Measurements from ENCODE around the gene PDE4B. TPM values are rescaled to one million over a fixed set of nuclear protein-coding genes. Genes with fewer than 3 reads are reported as not detected.
"Not testable (repeated sequence)": the region's sequence is repeated elsewhere in the genome, so short reads cannot be mapped to it uniquely, and the experiment has no call there.

The PDE4B gene
- total RNA-seq, 1 donor from 2014 or later: 0.57 TPM

DNA sequence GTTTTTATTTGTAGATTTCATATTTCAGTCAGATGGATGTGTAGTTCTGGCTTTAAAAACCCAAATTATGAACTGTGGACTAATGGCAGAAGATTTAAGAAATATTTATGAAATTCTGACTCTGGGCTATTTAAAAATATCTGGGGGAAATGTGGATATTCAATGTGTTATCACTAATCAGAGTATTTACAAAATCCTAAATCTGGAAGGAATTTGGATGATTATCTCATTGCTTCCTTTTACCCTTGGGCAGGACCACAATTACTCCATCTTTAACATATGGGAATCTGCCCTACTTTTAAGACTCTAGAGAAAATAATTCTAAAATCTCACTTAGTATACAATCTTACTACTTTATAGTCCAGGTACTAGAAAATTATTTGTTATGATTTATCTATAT lies 203.2 kb downstream of the PDE4B start:
- Mint-ChIP-seq H3K4me3 (ENCODE audit: unreplicated experiment) (no peak overlapping the region), H3K4me1 (ENCODE audit: low read depth) (peaks cover 5% of the 10 kb centered on the region), H3K27me3 (ENCODE audit: low read depth) (no peaks in the 10 kb centered on the region), H3K27ac (ENCODE audit: unreplicated experiment) (no peak overlapping the region), H3K9me3 (ENCODE audit: low read depth) (no peaks in the 10 kb centered on the region), H3K36me3 (ENCODE audit: low read depth) (peaks cover 2% of the 10 kb centered on the region)
- TF ChIP-seq, protein P1, sequence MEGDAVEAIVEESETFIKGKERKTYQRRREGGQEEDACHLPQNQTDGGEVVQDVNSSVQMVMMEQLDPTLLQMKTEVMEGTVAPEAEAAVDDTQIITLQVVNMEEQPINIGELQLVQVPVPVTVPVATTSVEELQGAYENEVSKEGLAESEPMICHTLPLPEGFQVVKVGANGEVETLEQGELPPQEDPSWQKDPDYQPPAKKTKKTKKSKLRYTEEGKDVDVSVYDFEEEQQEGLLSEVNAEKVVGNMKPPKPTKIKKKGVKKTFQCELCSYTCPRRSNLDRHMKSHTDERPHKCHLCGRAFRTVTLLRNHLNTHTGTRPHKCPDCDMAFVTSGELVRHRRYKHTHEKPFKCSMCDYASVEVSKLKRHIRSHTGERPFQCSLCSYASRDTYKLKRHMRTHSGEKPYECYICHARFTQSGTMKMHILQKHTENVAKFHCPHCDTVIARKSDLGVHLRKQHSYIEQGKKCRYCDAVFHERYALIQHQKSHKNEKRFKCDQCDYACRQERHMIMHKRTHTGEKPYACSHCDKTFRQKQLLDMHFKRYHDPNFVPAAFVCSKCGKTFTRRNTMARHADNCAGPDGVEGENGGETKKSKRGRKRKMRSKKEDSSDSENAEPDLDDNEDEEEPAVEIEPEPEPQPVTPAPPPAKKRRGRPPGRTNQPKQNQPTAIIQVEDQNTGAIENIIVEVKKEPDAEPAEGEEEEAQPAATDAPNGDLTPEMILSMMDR (IDR thresholded peaks at IDR 0.05): no peak
- DNase-seq (ENCODE audit: low spot score): no peak

DNA sequence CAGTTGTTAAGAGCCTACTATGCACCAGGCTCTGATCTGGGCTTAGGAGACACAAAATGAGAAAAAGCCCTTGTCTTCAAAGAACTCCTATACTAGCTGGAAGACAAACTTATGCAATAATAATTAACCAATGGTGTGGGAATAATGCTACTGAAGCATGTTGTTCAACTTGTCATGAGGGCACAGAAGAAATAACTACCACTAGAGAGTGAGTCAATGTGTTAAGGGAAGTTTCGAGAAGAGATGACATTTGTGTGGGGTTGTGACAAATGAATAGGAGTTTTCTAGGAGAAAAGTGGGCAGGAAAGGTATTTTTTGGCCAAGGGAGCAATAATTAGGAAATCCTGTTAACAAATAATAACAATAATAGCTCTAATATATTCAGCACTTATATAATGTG lies 205.0 kb downstream of the PDE4B start:
- Mint-ChIP-seq H3K4me1 (ENCODE audit: low read depth) (no peaks in the 10 kb centered on the region), H3K27me3 (ENCODE audit: low read depth) (no peaks in the 10 kb centered on the region), H3K4me3 (ENCODE audit: unreplicated experiment) (no peak overlapping the region), H3K27ac (ENCODE audit: unreplicated experiment) (no peak overlapping the region), H3K36me3 (ENCODE audit: low read depth) (peaks cover 2% of the 10 kb centered on the region), H3K9me3 (ENCODE audit: low read depth) (no peaks in the 10 kb centered on the region)
- no peak for DNase-seq (ENCODE audit: low spot score)
- TF ChIP-seq, protein P1 (IDR thresholded peaks at IDR 0.05): no peak

DNA sequence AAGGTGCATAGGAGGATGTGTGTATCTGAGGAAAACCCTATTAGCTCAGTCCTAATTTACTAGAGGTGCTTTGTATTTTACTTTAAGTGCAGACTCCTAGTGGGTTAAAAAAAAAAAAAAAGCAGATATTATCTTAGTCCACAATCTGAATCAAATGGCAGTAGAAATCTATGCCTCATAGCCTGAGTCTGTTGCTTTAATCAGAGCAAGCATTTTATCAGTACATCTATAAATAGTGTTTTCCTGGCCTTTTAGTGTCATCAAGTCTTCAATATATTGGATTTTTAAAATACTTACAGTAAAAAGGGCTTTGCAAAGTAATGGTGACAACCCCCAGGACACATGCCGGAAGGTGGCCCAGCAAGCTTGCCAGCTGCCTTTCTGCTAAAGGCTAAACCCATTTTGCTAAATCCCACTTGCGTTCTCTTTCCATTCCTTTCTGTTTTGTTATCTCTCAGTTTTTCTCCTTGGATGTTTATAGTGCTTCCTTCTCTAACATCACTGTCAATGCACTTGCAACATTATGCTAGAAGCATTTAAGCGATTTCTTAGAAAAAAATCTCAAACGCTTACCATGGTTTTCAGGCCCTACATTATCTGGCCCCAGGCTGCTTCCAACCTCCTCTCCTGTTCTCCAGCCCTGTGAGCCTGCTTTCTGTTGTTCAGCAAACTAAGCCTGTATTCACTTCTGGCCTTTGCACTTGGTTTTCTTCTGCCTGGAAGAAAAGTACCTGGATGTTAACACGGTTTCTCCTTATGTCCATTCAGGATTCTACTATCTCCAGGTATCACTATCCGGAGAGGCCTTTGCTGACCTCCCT lies 206.3 kb downstream of the PDE4B start:
- no peak for DNase-seq (ENCODE audit: low spot score)
- Mint-ChIP-seq H3K4me1 (ENCODE audit: low read depth) (no peaks in the 10 kb centered on the region), H3K4me3 (ENCODE audit: unreplicated experiment) (no peak overlapping the region), H3K36me3 (ENCODE audit: low read depth) (peaks cover 2% of the 10 kb centered on the region), H3K27me3 (ENCODE audit: low read depth) (no peaks in the 10 kb centered on the region), H3K9me3 (ENCODE audit: low read depth) (no peaks in the 10 kb centered on the region), H3K27ac (ENCODE audit: unreplicated experiment) (no peak overlapping the region)
- TF ChIP-seq, protein P1 (IDR thresholded peaks at IDR 0.05): no peak

DNA sequence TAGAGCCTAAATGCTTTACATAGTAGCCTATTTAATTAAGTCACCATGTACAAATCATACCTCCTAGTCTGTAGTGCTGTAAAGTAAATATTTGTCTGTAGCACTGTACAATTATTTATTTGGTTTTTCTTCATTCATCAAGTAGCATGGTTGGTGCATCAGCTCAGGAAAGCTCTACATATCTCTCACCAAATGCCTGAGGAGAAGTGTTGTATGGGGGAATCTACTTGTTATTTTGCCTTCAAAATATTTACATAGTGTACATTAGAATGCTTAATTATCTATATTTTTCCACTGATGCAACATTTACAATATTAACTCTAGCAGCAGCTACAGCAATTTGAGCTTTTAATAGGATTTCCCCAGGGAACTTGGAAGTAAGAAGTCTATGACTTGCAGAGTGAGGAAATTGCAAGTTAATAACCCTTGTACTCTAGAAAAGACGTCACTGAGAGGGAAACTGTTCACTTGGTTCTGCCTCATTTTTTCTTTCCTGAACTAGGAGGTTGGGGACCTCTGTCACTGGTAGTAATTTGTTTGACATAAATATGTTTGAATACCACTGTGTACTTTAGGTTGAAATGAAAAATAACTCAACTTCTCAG lies 207.4 kb downstream of the PDE4B start:
- Mint-ChIP-seq H3K27ac (ENCODE audit: unreplicated experiment) (no peak overlapping the region), H3K36me3 (ENCODE audit: low read depth) (peaks cover 2% of the 10 kb centered on the region), H3K27me3 (ENCODE audit: low read depth) (no peaks in the 10 kb centered on the region), H3K4me1 (ENCODE audit: low read depth) (no peaks in the 10 kb centered on the region), H3K9me3 (ENCODE audit: low read depth) (no peaks in the 10 kb centered on the region), H3K4me3 (ENCODE audit: unreplicated experiment) (no peak overlapping the region)
- no peak for DNase-seq (ENCODE audit: low spot score)
- TF ChIP-seq, protein P1 (IDR thresholded peaks at IDR 0.05): no peak

DNA sequence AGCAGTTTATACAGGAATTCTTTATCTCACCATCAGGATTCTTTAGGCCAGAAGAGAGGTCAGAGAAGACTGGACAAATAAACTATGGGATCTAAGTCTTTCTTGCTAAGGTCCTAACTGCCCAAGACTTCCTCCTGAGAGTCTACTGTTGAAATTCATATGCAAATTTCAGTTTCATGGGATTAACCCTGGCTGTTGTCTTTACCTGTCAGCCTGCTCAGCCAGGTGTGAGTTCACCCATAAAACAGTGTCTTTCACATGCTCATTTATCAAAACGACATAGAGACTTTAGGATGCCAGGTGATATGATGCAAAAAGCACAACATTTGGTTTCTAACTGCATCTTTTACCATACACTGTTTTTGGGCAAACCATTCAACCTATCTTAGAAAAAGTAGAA lies 211.0 kb downstream of the PDE4B start:
- TF ChIP-seq, protein P1 (IDR thresholded peaks at IDR 0.05): no peak
- Mint-ChIP-seq H3K4me1 (ENCODE audit: low read depth) (no peaks in the 10 kb centered on the region), H3K9me3 (ENCODE audit: low read depth) (no peaks in the 10 kb centered on the region), H3K4me3 (ENCODE audit: unreplicated experiment) (no peak overlapping the region), H3K36me3 (ENCODE audit: low read depth) (no peaks in the 10 kb centered on the region), H3K27ac (ENCODE audit: unreplicated experiment) (no peak overlapping the region), H3K27me3 (ENCODE audit: low read depth) (no peaks in the 10 kb centered on the region)
- DNase-seq (ENCODE audit: low spot score): no peak

DNA sequence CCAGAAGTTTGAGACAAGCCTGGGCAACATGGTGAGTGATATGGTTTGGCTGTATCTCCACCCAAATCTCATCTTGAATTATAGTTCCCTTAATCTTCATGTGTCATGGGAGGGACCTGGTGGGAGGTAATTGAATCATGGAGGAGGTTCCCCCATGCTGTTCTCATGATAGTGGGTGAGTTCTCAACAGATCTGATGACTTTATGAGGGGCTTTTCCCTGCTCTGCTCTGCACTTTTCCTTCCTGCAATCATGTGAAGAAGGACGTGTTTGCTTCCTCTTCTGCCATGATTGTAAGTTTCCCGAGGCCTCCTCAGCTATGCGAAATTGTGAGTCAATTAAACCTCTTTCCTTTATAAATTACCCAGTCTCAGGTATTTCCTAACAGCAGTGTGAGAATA lies 213.8 kb downstream of the PDE4B start:
- DNase-seq (ENCODE audit: low spot score); H3K4me3 Mint-ChIP-seq (ENCODE audit: unreplicated experiment); H3K9me3 Mint-ChIP-seq (ENCODE audit: low read depth); H3K27me3 Mint-ChIP-seq (ENCODE audit: low read depth); H3K4me1 Mint-ChIP-seq (ENCODE audit: low read depth); H3K36me3 Mint-ChIP-seq (ENCODE audit: low read depth); H3K27ac Mint-ChIP-seq (ENCODE audit: unreplicated experiment): not testable (repeated sequence)
